Endothelial cell of umbilical vein (primary cell): ENCODE measurements around the gene PTGDS. TPM values are rescaled to one million over a fixed set of nuclear protein-coding genes. Genes with fewer than 3 reads are reported as not detected.

ENCODE experiments used
- BruUV-seq: library from RNA; stranded (reverse); fragments of 400-500 nt; replicated peaks from 2 replicates; lab custom pipeline; 2021; lab: Mats Ljungman, UMichigan
- CTCF ChIA-PET: fragments of 300-600, 350-600 bp; sonication (Branson Sonifier 250); formaldehyde crosslinking; loops from one replicate; lab custom pipeline; 2021; ENCODE audit warnings: antibody characterized with exemption, inconsistent platforms; lab: Charles Lee
- POLR2A ChIA-PET: fragments of 300-600, 350-600 bp; sonication (Branson Sonifier 250); formaldehyde crosslinking; loops from one replicate; lab custom pipeline; 2021; ENCODE audit warnings: antibody characterized with exemption, inconsistent platforms; lab: Charles Lee
- DNase-seq: peaks from one replicate; pipeline ENCODE4 v3.0.0-alpha.2; 2011; ENCODE audit warnings: low read depth, low spot score
- FAIRE-seq: peaks from 2 replicates; lab custom pipeline; 2011; peaks lifted over from hg19 to GRCh38; lab: Jason Lieb, UNC
- H2AFZ ChIP-seq: 2 replicates; pipeline ENCODE4 v1.6.0; 2012; ENCODE audit warnings: low read depth, low read length, control low read depth, inconsistent platforms
- H3K27ac ChIP-seq: 2 replicates; pipeline ENCODE4 v1.5.1; 2011; ENCODE audit warnings: low read depth, mild to moderate bottlenecking, control low read depth, low read length, moderate library complexity; ENCODE audit not compliant: insufficient read depth
- H3K27me3 ChIP-seq, 2 experiments: 2 replicates each; pipeline versions ENCODE4 v1.6.0 to v1.6.1; 2011; ENCODE audit warnings: low read length in 2 of 2, mixed read lengths in 1 of 2; ENCODE audit not compliant: control insufficient read depth in 2 of 2, insufficient read depth in 2 of 2
- H3K36me3 ChIP-seq, 2 experiments: 2 replicates in 1 of 2; 3 replicates in 1 of 2; pipeline ENCODE4 v1.5.1; 2011; ENCODE audit warnings: low read length in 2 of 2, mild to moderate bottlenecking in 1 of 2, moderate library complexity in 1 of 2; ENCODE audit not compliant: control insufficient read depth in 2 of 2, insufficient read depth in 2 of 2; ENCODE audit errors: extremely low read depth in 1 of 2
- H3K4me1 ChIP-seq: 3 replicates; pipeline ENCODE4 v1.5.1; 2011; ENCODE audit warnings: mild to moderate bottlenecking, low read length; ENCODE audit not compliant: control insufficient read depth, insufficient read depth; ENCODE audit errors: extremely low read depth
- H3K4me2 ChIP-seq: 2 replicates; pipeline ENCODE4 v1.6.1; 2011; ENCODE audit warnings: low read length, control low read depth, mixed read lengths; ENCODE audit not compliant: insufficient read depth
- H3K4me3 ChIP-seq, 3 experiments: fragments of 200-600 bp in 1 of 3; sonication (generic), shearing (Covaris generic) in 1 of 3; replicated peaks in 1 of 3; 2 replicates each; pipeline ENCODE4 v1.5.1; 2011 to 2016; ENCODE audit warnings: control low read depth in 3 of 3, low read length in 3 of 3, mild to moderate bottlenecking in 2 of 3, inconsistent platforms in 1 of 3, low read depth in 1 of 3, moderate library complexity in 1 of 3; ENCODE audit not compliant: insufficient read depth in 1 of 3
- H3K79me2 ChIP-seq: 2 replicates; pipeline ENCODE4 v1.6.0; 2012; ENCODE audit warnings: low read length, inconsistent platforms; ENCODE audit not compliant: control insufficient read depth, insufficient read depth
- H3K9ac ChIP-seq: replicated peaks from 2 replicates; pipeline ENCODE3; 2011; ENCODE audit warnings: low read length, control low read depth; ENCODE audit not compliant: insufficient read depth; ENCODE audit errors: extremely low read depth
- H3K9me1 ChIP-seq: replicated peaks from 3 replicates; pipeline ENCODE4 v1.6.0; 2011; ENCODE audit warnings: mild to moderate bottlenecking, low read length; ENCODE audit not compliant: control insufficient read depth, insufficient read depth; ENCODE audit errors: extremely low read depth
- H3K9me3 ChIP-seq: replicated peaks from 2 replicates; pipeline ENCODE4 v1.5.1; 2012; ENCODE audit warnings: low read length, inconsistent platforms; ENCODE audit not compliant: control insufficient read depth, insufficient read depth
- H4K20me1 ChIP-seq: replicated peaks from 2 replicates; pipeline ENCODE3; 2011; ENCODE audit warnings: mild to moderate bottlenecking, low read length; ENCODE audit not compliant: control insufficient read depth, insufficient read depth; ENCODE audit errors: extremely low read depth
- CTCF ChIP-seq, 2 donors: IDR thresholded peaks; 1 replicate in 1 of 2; 2 replicates in 1 of 2; pipeline ENCODE4 v1.5.1; 2011; ENCODE audit warnings: low read length in 2 of 2, mild to moderate bottlenecking in 2 of 2, moderate library complexity in 2 of 2, control low read depth in 1 of 2, inconsistent platforms in 1 of 2, low read depth in 1 of 2; ENCODE audit not compliant: insufficient read depth in 1 of 2; ENCODE audit errors: extremely low read depth in 1 of 2
- FOS ChIP-seq: IDR thresholded peaks from 2 replicates; pipeline ENCODE4 v1.6.1; 2011; ENCODE audit warnings: mild to moderate bottlenecking, low read length, moderate library complexity, borderline replicate concordance; ENCODE audit not compliant: insufficient read depth
- GATA2 ChIP-seq: IDR thresholded peaks from 2 replicates; pipeline ENCODE4 v1.7.0; 2011; ENCODE audit warnings: low read depth, mild to moderate bottlenecking, moderate library complexity, mixed read lengths, low read length; ENCODE audit not compliant: insufficient read length, insufficient read depth
- JUN ChIP-seq: IDR thresholded peaks from 2 replicates; pipeline ENCODE4 v1.6.1; 2011; ENCODE audit warnings: borderline replicate concordance, low read depth; ENCODE audit not compliant: insufficient read length, insufficient read depth
- MAX ChIP-seq: IDR thresholded peaks from 2 replicates; pipeline ENCODE4 v1.6.1; 2011; ENCODE audit not compliant: insufficient read depth, insufficient read length
- MYC ChIP-seq: IDR thresholded peaks from one replicate; pipeline ENCODE4 v1.6.1; 2011; ENCODE audit warnings: mild to moderate bottlenecking, low read depth, low read length
- POLR2A ChIP-seq: IDR thresholded peaks from 2 replicates; pipeline ENCODE4 v1.6.1; 2012; ENCODE audit warnings: low read depth, mild to moderate bottlenecking, control low read depth, low read length
- POLR2AphosphoS5 ChIP-seq: IDR thresholded peaks from 2 replicates; pipeline ENCODE4 v1.6.1; 2012; ENCODE audit warnings: low read depth, mild to moderate bottlenecking, control low read depth, low read length, moderate library complexity; ENCODE audit not compliant: insufficient read depth
- dilution Hi-C: fragments of 300-500 bp; cut with MboI; formaldehyde crosslinking; loops from one replicate; pipeline ENCODE4 v1.15.0; 2019; ENCODE audit warnings: low sequenced_read_pairs; ENCODE audit not compliant: extremely low pct_ligation_motif_present
- intact Hi-C: fragments of 100-400 bp; cut with micrococcal nuclease; formaldehyde crosslinking; loops from one replicate; pipeline ENCODE4 v1.10.0; 2022
- polyA plus RNA-seq, 4 experiments: library from polyadenylated mRNA; depleted of rRNA in 3 of 4; stranded (reverse) in 3 of 4; unstranded in 1 of 4; fragments of >200 nt; gene quantifications; 2 replicates each; pipeline versions ENCODE4 v1.2.1 to v1.2.3, GENCODE V29; 2011 to 2012; ENCODE audit warnings: missing spikeins in 1 of 4
- total RNA-seq: library from RNA; stranded (reverse); gene quantifications from 2 replicates; pipeline ENCODE4 v1.2.3, GENCODE V29; 2021

The PTGDS gene
- total and polyA plus RNA-seq, 2 donors (not counting 3 experiments of a cell fraction or from before 2014, with no cell fraction given), result not detected

DNA sequence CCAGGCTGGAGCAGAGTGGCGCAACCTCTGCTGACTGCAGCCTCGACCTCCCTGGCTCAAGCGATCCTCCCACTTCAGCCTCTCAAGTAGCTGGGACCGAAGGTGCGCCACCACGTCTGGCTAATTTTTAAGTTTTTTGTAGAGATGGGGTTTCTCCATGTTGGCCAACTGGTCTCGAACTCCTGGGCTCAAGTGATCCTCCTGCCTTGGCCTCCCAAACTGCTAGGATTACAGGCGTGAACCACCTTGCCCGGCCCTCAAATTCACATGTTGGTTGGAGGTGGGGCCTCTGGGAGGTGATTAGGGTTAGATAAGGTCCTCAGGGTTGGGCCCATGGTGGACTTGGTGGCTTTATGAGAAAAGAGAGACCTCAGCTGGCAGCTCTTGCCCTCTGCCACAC is 15.1 kb upstream of the PTGDS start:
- no peak overlapping the region for H3K4me2 ChIP-seq
- H4K20me1 ChIP-seq, result no peaks in the 10 kb centered on the region
- H3K9ac ChIP-seq, result no peak overlapping the region
- H3K27ac ChIP-seq, result no peak overlapping the region
- no peak overlapping the region for H2AFZ ChIP-seq
- H3K4me3 ChIP-seq, result no peak overlapping the region
- no peak for DNase-seq
- H3K79me2 ChIP-seq, result no peaks in the 10 kb centered on the region
- POLR2A ChIA-PET, result no interaction called here
- H3K36me3 ChIP-seq, result no peaks in the 10 kb centered on the region
- intact Hi-C loops, result no loop called here
- no peaks in the 10 kb centered on the region for H3K9me1 ChIP-seq
- dilution Hi-C loops, result no loop called here
- no peaks in the 10 kb centered on the region for H3K4me1 ChIP-seq
- no TSS peak for BruUV-seq
- CTCF ChIA-PET, result interaction anchor here (1.3 kb wide), 1 partner anchor 14 kb away, joined by 4 read pairs; no protein-coding TSS in a partner anchor
- no peak for TF ChIP-seq GATA2
- TF ChIP-seq FOS, result no peak
- TF ChIP-seq MYC, result no peak
- TF ChIP-seq POLR2A, result no peak
- TF ChIP-seq JUN, result no peak
- TF ChIP-seq MAX, result no peak
- TF ChIP-seq CTCF (IDR thresholded peaks at IDR 0.05; ENCODE audit: extremely low read depth in 1 of 2, insufficient read depth in 1 of 2, low read depth in 1 of 2, low read length in 2 of 2), result no peak
- TF ChIP-seq POLR2AphosphoS5, result no peak
- no peaks in the 10 kb centered on the region for H3K27me3 ChIP-seq
- no peaks in the 10 kb centered on the region for H3K9me3 ChIP-seq
- no peak for FAIRE-seq
